Transverse colon (tissue), 4 donors: ENCODE data around the gene CACNA2D2.

ENCODE experiments used
- POLR2A ChIP-seq: fragments of 450-650 bp; IDR thresholded peaks from one replicate; pipeline ENCODE4 v1.6.1; 2016; ENCODE audit warnings: antibody characterized with exemption, mild to moderate bottlenecking, moderate library complexity
- POLR2AphosphoS5 ChIP-seq, 3 donors: sonication (generic); formaldehyde crosslinking; IDR thresholded peaks; one replicate each; pipeline ENCODE4 v1.6.1; 2016; ENCODE audit warnings: antibody characterized with exemption in 3 of 3
- TF ChIP-seq, protein P1 (sequence below), 5 experiments: fragments of 200-600 bp in 3 of 5; fragments of 450-650 bp in 2 of 5; sonication (generic) in 3 of 5; IDR thresholded peaks; 1 replicate in 2 of 5; 2 replicates in 3 of 5; pipeline ENCODE4 v1.5.1; 2016 to 2017; ENCODE audit warnings: antibody characterized with exemption in 5 of 5, inconsistent platforms in 3 of 5, mild to moderate bottlenecking in 2 of 5, moderate library complexity in 1 of 5

DNA sequence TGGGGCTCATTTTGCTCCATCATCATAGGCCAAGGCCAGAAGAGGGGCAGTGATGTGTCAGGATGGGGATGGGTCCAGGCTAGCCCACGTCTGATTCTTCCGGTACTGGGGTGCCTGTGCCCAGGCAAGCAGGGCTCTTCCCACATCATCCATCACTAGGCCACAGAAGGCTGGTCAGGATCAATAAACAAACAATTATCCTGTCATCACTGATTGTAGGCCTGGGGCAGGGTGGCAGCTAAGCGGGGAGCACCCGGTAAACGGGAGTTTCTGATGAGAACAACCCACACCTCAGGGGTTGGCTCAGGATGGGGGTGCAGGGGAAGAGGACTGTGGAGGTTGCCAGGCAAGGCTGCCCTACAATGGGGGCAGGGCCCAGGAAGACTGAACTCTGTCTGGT lies 18.1 kb upstream of the CACNA2D2 start:
- TF ChIP-seq, protein P1, sequence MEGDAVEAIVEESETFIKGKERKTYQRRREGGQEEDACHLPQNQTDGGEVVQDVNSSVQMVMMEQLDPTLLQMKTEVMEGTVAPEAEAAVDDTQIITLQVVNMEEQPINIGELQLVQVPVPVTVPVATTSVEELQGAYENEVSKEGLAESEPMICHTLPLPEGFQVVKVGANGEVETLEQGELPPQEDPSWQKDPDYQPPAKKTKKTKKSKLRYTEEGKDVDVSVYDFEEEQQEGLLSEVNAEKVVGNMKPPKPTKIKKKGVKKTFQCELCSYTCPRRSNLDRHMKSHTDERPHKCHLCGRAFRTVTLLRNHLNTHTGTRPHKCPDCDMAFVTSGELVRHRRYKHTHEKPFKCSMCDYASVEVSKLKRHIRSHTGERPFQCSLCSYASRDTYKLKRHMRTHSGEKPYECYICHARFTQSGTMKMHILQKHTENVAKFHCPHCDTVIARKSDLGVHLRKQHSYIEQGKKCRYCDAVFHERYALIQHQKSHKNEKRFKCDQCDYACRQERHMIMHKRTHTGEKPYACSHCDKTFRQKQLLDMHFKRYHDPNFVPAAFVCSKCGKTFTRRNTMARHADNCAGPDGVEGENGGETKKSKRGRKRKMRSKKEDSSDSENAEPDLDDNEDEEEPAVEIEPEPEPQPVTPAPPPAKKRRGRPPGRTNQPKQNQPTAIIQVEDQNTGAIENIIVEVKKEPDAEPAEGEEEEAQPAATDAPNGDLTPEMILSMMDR (IDR thresholded peaks at IDR 0.05) = no peak
- TF ChIP-seq POLR2AphosphoS5 (IDR thresholded peaks at IDR 0.05) (no peak), POLR2A (no peak)
